Keratinocyte (primary cell): ENCODE data around the gene PRODH2.

ENCODE experiments used
- CTCF ChIP-seq, 3 experiments: IDR thresholded peaks in 1 of 3; conservative IDR thresholded peaks in 1 of 3; optimal IDR thresholded peaks in 1 of 3; 2 replicates in 2 of 3; 3 replicates in 1 of 3; pipeline versions ENCODE3 to v1.5.1; 2011; ENCODE audit warnings: low read length in 3 of 3, mild to moderate bottlenecking in 3 of 3, moderate library complexity in 2 of 3, control low read depth in 1 of 3, inconsistent platforms in 1 of 3; ENCODE audit not compliant: insufficient read depth in 2 of 3; ENCODE audit errors: extremely low read depth in 1 of 3
- EZH2 ChIP-seq: IDR thresholded peaks from one replicate; pipeline ENCODE4 v1.6.1; 2012; ENCODE audit warnings: inconsistent platforms, mild to moderate bottlenecking, low read length, moderate library complexity

DNA sequence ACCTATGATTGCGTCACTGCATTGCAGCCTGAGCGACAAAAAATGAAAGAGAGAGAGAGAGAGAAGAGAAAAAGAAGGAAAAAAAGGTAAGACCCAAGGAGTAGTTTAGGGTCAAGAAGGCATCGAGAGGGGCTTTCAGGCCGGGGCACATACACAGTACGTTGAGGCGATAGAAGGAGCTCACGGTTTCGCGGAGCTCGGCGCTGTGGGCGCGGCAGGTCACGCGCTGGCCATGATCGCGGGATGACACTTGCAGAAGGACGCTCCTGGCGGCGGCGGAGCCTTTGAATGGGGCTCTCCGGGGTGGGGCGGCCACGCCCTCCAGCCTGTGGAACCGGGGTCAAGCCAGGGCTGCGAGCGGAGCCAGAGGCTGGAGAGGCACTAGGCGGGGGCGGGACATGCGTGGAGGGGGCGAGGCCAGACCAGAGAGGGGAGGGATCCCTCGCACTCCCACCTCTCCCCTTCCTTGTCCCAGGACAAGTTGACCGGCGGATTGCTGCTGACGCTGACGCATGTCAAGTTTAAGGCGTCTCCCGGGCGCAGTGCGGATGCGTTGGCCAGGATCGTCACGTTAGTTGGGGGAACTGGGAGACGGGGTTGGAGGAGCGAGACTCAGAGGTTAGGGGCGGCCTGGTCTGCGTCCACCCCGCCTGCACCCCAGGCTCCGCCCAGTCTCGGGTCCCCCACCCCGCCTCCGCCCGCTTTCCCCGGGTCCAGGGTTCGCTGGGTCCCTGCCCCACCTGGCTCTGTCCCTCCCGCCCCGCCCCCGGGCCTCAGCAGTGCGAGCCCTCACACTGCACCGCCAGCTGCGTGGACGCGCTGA lies 32.8 kb upstream of the PRODH2 start:
- TF ChIP-seq CTCF (optimal IDR thresholded peaks at IDR 0.05 in 1 of 3, IDR thresholded peaks at IDR 0.05 in 1 of 3, conservative IDR thresholded peaks at IDR 0.05 in 1 of 3; ENCODE audit: extremely low read depth in 1 of 3, insufficient read depth in 2 of 3, low read length in 3 of 3) (no peak), EZH2 (no peak)
